ENCODE results near the gene PRKAR1B.

Gene PRKAR1B

GRCh38 chr7:507623-508300 lies 219.3 kb downstream of the PRKAR1B start:
- no peak overlapping the region for H3K4me3 ChIP-seq (ENCODE audit: low read length)
- DNase-seq (ENCODE audit: low read depth) = no peak
- no peak for TF ChIP-seq CTCF (IDR thresholded peaks at IDR 0.05; ENCODE audit: insufficient read depth, low read depth, low read length, missing control alignments)

DNA sequence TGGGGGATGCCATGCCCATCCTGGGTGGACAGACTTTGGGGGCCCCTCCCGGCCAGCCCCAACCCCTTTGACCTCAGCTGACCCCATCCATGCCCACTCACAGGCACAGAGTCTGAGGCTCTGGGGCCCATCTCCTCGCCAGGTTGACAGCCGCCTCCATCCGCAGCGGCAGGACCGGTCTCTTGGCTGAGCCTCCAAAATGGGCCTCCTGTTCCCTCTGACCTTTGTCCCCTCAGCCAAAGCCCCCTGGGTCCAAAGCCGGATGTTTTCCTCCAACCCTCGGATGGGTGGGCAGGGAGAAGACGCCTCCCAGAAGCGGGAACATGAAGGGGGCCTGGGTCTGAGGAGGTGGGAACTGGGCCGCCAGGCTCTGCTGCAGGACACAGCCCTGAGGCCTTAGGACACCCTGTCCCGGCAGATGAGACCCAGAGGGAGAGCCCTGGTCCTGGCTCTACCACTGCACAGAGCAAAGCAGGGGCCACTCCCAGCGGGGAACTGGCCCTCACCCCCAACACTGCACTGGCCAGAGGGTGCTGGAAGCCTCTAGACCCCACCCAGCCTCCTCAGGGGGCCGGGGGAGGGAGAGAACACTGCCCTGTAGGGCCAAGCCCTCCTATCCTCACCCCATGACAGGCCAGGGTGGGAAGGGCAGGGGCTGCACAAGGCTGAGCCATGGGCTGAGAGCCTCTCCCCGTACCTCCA lies 220.0 kb downstream of the PRKAR1B start:
- H3K4me3 ChIP-seq (ENCODE audit: low read length) = no peak overlapping the region
- no peak for DNase-seq (ENCODE audit: low read depth)
- no peak for TF ChIP-seq CTCF (IDR thresholded peaks at IDR 0.05; ENCODE audit: insufficient read depth, low read depth, low read length, missing control alignments)

- DNase-seq (ENCODE audit: low read depth) = no peak
- H3K4me3 ChIP-seq (ENCODE audit: low read length) = no peak overlapping the region
- TF ChIP-seq CTCF (IDR thresholded peaks at IDR 0.05; ENCODE audit: insufficient read depth, low read depth, low read length, missing control alignments) = no peak
These were observed 220.7 kb downstream of the PRKAR1B start for GRCh38 chr7:506391-506831.

- H3K4me3 ChIP-seq (ENCODE audit: low read length) = no peak overlapping the region
- no peak for DNase-seq (ENCODE audit: low read depth)
- TF ChIP-seq CTCF (IDR thresholded peaks at IDR 0.05; ENCODE audit: insufficient read depth, low read depth, low read length, missing control alignments) = no peak
These were observed 221.9 kb downstream of the PRKAR1B start for GRCh38 chr7:505171-505570.

DNA sequence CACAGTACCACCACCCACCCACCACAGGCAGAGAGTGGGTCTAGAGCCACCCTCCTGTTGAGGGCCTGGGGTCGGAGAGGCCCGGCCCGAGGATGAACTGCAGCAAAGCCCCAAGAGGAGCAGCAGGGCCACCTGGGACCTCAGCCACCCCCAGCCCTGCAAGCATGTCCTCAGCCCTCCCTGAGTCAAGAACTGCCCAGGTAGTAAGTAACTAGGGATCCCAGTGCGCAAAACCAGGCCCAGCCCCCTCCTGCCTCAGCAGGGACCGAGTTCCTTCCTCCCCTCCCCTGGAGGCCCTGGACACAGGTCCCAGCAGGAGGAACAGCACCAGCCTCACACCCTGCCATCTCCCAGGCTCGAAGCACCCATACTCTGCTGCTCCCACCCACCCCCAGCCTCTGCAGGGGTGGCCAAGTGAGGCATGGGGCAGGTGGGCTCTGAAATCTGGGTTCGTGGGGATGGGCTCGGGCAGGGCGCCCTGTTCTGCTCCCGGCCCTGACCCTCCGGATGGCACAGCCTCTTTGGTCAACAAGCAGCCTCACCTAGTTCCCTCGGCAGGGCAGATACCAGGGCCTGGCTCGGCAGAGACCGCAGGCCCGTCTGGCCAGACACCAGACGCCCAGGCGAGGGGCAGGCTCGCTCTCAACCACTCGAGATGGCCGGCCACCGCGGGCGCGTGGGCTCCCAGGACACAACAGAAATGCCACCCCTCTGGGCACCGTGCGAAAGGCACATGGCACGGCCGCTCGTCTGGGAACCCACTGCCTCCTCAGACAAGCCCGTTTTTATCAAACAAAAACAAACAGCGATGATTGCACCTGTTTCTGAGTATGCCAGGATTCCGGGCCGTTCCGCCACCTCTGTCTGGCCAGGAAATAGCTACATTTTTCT lies 222.6 kb downstream of the PRKAR1B start:
- H3K4me3 ChIP-seq (ENCODE audit: low read length) = no peak overlapping the region
- no peak for DNase-seq (ENCODE audit: low read depth)
- TF ChIP-seq CTCF (IDR thresholded peaks at IDR 0.05; ENCODE audit: insufficient read depth, low read depth, low read length, missing control alignments) = no peak

GRCh38 chr7:503575-504111 lies 223.4 kb downstream of the PRKAR1B start:
- no peak for TF ChIP-seq CTCF (IDR thresholded peaks at IDR 0.05; ENCODE audit: insufficient read depth, low read depth, low read length, missing control alignments)
- no peak for DNase-seq (ENCODE audit: low read depth)
- no peak overlapping the region for H3K4me3 ChIP-seq (ENCODE audit: low read length)
